ENCODE results near the gene HPX. TPM values are rescaled to one million over a fixed set of nuclear protein-coding genes. Genes with fewer than 3 reads are reported as not detected.

HPX gene
- total and polyA plus RNA-seq, 4 donors: 0.46 to 3.5 (median 1.8) TPM

DNA sequence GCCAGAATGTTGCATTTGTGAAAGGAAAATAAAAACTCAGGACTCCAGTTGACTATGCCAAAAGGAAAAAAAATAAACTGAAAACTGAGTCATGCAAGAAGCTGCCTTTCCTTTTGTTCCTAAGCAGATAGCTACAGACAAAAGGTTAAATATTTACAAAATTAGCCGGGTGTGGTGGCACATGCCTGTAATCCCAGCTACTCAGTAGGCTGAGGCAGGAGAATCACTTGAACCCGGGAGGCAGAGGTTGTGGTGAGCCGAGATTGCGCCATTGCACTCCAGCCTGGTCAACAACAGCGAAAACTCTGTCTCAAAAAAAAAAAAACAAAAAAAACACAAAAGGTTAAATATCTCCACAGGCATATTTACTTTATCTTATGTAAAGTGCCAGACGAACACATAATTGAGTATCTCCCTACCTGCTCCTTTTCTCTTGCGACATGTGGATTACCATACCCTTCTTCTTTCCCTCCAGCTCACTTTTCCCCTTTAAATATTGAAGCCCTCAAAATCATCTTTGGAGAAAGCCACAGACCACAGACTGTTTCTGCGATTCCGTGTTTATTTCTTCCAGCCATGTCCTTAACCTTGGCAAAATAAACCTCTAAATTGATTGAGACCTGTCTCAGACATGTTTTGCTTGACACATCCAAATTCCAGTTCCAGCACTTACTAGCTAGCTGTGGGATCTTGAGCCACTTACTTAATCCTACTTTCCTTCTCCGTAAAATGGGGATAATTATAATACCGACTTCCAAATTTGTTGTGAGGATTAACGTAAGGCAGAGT lies 52.8 kb downstream of the HPX start:
- peak overlapping the region in 1 of 2 donors; percentile 2 for H3K27ac ChIP-seq (ENCODE audit: low read depth in 1 of 2, low read length in 1 of 2)
- no peak overlapping the region for H3K4me3 ChIP-seq
- no peaks in the 10 kb centered on the region for H3K9me3 ChIP-seq (ENCODE audit: control insufficient read depth in 4 of 4, insufficient read depth in 3 of 4, low read length in 3 of 4)
- DNase-seq: no peak
- no peaks in the 10 kb centered on the region for H3K36me3 ChIP-seq (ENCODE audit: control insufficient read depth in 4 of 4, insufficient read depth in 4 of 4, low read length in 4 of 4)
- H3K4me1 ChIP-seq (ENCODE audit: control insufficient read depth in 5 of 5, insufficient read depth in 5 of 5, low read length in 5 of 5): peaks cover 0 to 11% (median 7%) of the 10 kb centered on the region in 5 donors
- TF ChIP-seq, protein P1, sequence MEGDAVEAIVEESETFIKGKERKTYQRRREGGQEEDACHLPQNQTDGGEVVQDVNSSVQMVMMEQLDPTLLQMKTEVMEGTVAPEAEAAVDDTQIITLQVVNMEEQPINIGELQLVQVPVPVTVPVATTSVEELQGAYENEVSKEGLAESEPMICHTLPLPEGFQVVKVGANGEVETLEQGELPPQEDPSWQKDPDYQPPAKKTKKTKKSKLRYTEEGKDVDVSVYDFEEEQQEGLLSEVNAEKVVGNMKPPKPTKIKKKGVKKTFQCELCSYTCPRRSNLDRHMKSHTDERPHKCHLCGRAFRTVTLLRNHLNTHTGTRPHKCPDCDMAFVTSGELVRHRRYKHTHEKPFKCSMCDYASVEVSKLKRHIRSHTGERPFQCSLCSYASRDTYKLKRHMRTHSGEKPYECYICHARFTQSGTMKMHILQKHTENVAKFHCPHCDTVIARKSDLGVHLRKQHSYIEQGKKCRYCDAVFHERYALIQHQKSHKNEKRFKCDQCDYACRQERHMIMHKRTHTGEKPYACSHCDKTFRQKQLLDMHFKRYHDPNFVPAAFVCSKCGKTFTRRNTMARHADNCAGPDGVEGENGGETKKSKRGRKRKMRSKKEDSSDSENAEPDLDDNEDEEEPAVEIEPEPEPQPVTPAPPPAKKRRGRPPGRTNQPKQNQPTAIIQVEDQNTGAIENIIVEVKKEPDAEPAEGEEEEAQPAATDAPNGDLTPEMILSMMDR (IDR thresholded peaks at IDR 0.05; ENCODE audit: control extremely low read depth, extremely low read depth): no peak
- no peak for ATAC-seq (ENCODE audit: insufficient read depth, low FRiP score)
- WGBS, 2 donors: 51 to 59% methylated on average over 12 of the region's 12 CpGs
- no peaks in the 10 kb centered on the region for H3K27me3 ChIP-seq (ENCODE audit: control insufficient read depth in 3 of 3, insufficient read depth in 3 of 3, low read length in 2 of 3)
- no peak overlapping the region for H3K9ac ChIP-seq (ENCODE audit: insufficient read depth in 1 of 2, low read length in 2 of 2)

DNA sequence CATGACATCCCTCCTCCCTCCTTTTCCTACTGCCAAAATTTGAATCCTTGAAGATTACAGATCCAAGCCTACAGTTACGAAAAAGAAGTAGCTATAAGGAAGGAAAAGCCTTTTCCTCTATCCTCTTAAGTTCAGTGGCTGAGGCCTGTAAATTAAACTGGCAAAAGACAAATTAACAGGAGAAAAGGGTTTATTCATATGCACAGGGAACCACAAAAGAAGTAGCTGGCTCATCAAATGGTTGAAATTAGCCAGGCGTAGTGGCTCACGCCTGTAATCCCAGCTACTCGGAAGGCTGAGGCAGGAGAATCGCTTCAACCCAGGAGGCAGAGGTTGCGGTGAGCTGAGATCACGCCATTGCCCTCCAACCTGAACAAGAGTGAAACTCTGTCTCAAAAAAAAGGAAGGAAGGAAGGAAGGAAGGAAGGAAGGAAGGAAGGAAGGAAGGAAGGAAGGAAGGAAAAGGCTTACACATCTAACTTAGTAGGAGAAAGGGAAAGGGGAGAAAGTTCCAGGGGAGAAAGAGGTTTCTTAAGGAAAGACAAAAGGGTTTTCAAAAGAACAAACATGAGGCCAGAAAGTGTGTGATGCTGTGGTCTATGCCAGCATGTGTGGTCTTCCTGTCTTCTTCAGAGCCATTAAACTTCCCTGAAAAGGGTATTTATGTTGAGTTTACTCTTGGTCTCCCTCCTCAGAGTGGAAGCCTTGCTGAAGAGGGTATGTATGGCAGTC lies 55.6 kb downstream of the HPX start:
- no peak for ATAC-seq (ENCODE audit: insufficient read depth, low FRiP score)
- H3K9me3 ChIP-seq (ENCODE audit: control insufficient read depth in 4 of 4, insufficient read depth in 3 of 4, low read length in 3 of 4): no peaks in the 10 kb centered on the region
- WGBS, 2 donors: 85 to 95% methylated on average over 7 of the region's 7 CpGs
- H3K27me3 ChIP-seq (ENCODE audit: control insufficient read depth in 3 of 3, insufficient read depth in 3 of 3, low read length in 2 of 3): no peaks in the 10 kb centered on the region
- no peak for DNase-seq
- no peak overlapping the region for H3K4me3 ChIP-seq
- H3K9ac ChIP-seq (ENCODE audit: insufficient read depth in 1 of 2, low read length in 2 of 2): no peak overlapping the region
- H3K36me3 ChIP-seq (ENCODE audit: control insufficient read depth in 4 of 4, insufficient read depth in 4 of 4, low read length in 4 of 4): no peaks in the 10 kb centered on the region
- H3K27ac ChIP-seq (ENCODE audit: low read depth in 1 of 2, low read length in 1 of 2): no peak overlapping the region
- peaks cover 0 to 4% (median 0%) of the 10 kb centered on the region in 5 donors for H3K4me1 ChIP-seq (ENCODE audit: control insufficient read depth in 5 of 5, insufficient read depth in 5 of 5, low read length in 5 of 5)
- TF ChIP-seq, protein P1 (IDR thresholded peaks at IDR 0.05; ENCODE audit: control extremely low read depth, extremely low read depth): no peak

Other genes with a start within 250 kb of the HPX start
- gene OR52W1, start 241.8 kb downstream of the HPX start, total RNA-seq: not detected
- not detected for gene OR52W1, start 241.8 kb downstream of the HPX start, polyA plus RNA-seq
- not detected for gene C11orf42, start 235.4 kb downstream of the HPX start, total RNA-seq
- gene C11orf42, start 235.4 kb downstream of the HPX start, polyA plus RNA-seq: not detected
- gene FHIP1B, start 206.4 kb downstream of the HPX start, total RNA-seq: 10 to 100 TPM; 42.0 to 43.4 TPM
- gene FHIP1B, start 206.4 kb downstream of the HPX start, polyA plus RNA-seq: 10 to 100 TPM; 40.9 to 41.5 TPM
- 10 to 100 TPM in 1 of 2 donors, 1 to 10 TPM in 1; 5.6 to 12.0 TPM for gene CNGA4, start 201.9 kb downstream of the HPX start, total RNA-seq
- gene CNGA4, start 201.9 kb downstream of the HPX start, polyA plus RNA-seq: 1 to 10 TPM in 1 of 2 donors, under 1 TPM in 1; 0.85 to 3.5 TPM
- gene CCKBR, start 181.1 kb downstream of the HPX start, total RNA-seq: not detected
- gene CCKBR, start 181.1 kb downstream of the HPX start, polyA plus RNA-seq: not detected
- 100 to 1,000 TPM in 1 of 2 donors, 10 to 100 TPM in 1; 23.2 to 122 TPM for gene CAVIN3, start 120.5 kb downstream of the HPX start, total RNA-seq
- gene CAVIN3, start 120.5 kb downstream of the HPX start, polyA plus RNA-seq: 100 to 1,000 TPM in 1 of 2 donors, 10 to 100 TPM in 1; 59.1 to 114 TPM
- gene SMPD1, start 50.5 kb downstream of the HPX start, total RNA-seq: 10 to 100 TPM; 19.3 to 69.5 TPM
- 10 to 100 TPM; 31.8 to 34.0 TPM for gene SMPD1, start 50.5 kb downstream of the HPX start, polyA plus RNA-seq
- gene APBB1, start 21.9 kb downstream of the HPX start, total RNA-seq: 10 to 100 TPM; 38.9 to 42.0 TPM
- 10 to 100 TPM; 18.8 to 22.3 TPM for gene APBB1, start 21.9 kb downstream of the HPX start, polyA plus RNA-seq
- 10 to 100 TPM; 28.4 to 29.0 TPM for gene TRIM3, start 33.0 kb upstream of the HPX start, total RNA-seq
- 10 to 100 TPM; 15.7 to 16.4 TPM for gene TRIM3, start 33.0 kb upstream of the HPX start, polyA plus RNA-seq
- 10 to 100 TPM; 34.0 to 53.7 TPM for gene ARFIP2, start 40.3 kb upstream of the HPX start, total RNA-seq
- gene ARFIP2, start 40.3 kb upstream of the HPX start, polyA plus RNA-seq: 10 to 100 TPM; 41.9 to 51.1 TPM
- gene TIMM10B, start 40.5 kb upstream of the HPX start, total RNA-seq: 10 to 100 TPM; 31.5 to 43.4 TPM
- gene TIMM10B, start 40.5 kb upstream of the HPX start, polyA plus RNA-seq: 10 to 100 TPM; 20.5 to 32.6 TPM
- gene DNHD1, start 56.3 kb upstream of the HPX start, total RNA-seq: 10 to 100 TPM; 15.2 to 15.6 TPM
- 1 to 10 TPM; 4.5 to 8.8 TPM for gene DNHD1, start 56.3 kb upstream of the HPX start, polyA plus RNA-seq
- 10 to 100 TPM; 15.0 to 19.1 TPM for gene RRP8, start 162.6 kb upstream of the HPX start, total RNA-seq
- gene RRP8, start 162.6 kb upstream of the HPX start, polyA plus RNA-seq: 10 to 100 TPM; 16.2 to 17.4 TPM
- 100 to 1,000 TPM; 134 to 147 TPM for gene ILK, start 162.8 kb upstream of the HPX start, total RNA-seq
- gene ILK, start 162.8 kb upstream of the HPX start, polyA plus RNA-seq: 100 to 1,000 TPM in 1 of 2 donors, 10 to 100 TPM in 1; 91.1 to 138 TPM
- gene TAF10, start 171.2 kb upstream of the HPX start, total RNA-seq: 100 to 1,000 TPM in 1 of 2 donors, 10 to 100 TPM in 1; 23.9 to 149 TPM
- gene TAF10, start 171.2 kb upstream of the HPX start, polyA plus RNA-seq: 100 to 1,000 TPM; 108 to 126 TPM
- 100 to 1,000 TPM; 124 to 150 TPM for gene TPP1, start 178.4 kb upstream of the HPX start, total RNA-seq
- gene TPP1, start 178.4 kb upstream of the HPX start, polyA plus RNA-seq: 100 to 1,000 TPM in 1 of 2 donors, 10 to 100 TPM in 1; 57.6 to 169 TPM
- gene DCHS1, start 214.8 kb upstream of the HPX start, total RNA-seq: 10 to 100 TPM; 14.9 to 39.9 TPM
- 1 to 10 TPM; 6.0 to 8.2 TPM for gene DCHS1, start 214.8 kb upstream of the HPX start, polyA plus RNA-seq
- 10 to 100 TPM; 28.2 to 43.2 TPM for gene MRPL17, start 242.4 kb upstream of the HPX start, total RNA-seq
- 10 to 100 TPM; 48.6 to 81.4 TPM for gene MRPL17, start 242.4 kb upstream of the HPX start, polyA plus RNA-seq